Measurements from ENCODE around the gene TMEM150C.

Gene TMEM150C

DNA sequence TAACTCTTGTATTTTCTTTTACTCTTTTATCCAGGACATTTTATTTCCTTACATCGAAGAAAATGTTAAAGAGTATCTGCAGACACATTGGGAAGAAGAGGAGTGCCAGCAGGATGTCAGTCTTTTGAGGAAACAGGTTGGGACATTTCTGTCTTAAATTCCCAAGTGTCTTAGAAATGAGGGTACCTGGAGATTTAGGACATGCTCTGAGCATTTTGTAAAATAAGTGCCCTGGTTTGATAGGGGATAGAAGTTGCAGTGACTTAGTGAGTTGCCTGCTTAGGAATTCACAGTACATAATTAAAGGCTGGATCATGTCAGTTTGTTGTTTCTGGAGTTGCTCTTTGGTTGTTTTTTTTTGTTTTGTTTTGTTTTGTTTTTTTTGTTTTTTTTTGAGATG is 113.9 kb downstream of the TMEM150C start:
- Mint-ChIP-seq H3K9me3 (no peaks in the 10 kb centered on the region), H3K4me3 (no peak overlapping the region), H3K36me3 (peaks cover 74% of the 10 kb centered on the region), H3K27ac (peak overlapping the region; percentile 50), H3K4me1 (peaks cover 7% of the 10 kb centered on the region)
- ATAC-seq = no peak
- DNase-seq (ENCODE audit: low spot score in 2 of 2) = no peak

DNA sequence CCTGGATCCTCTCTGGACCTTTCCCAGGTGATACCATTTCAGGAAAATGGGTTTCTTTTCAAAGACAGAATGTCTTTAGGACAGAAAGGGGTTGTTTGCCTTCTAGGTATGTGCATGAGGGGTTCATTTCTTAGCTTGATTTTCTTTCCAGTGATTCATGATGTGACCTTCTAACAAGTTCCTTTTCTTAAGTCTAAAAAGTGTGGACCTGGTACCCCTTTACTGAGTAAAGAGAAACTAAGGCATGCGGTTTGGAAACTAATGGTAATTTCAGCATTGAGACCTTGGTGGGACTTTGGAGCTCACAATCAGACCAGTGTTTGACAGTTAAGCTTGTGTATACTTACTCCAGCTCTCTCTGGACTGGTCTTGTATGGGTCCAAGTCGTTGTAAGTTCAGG is 122.7 kb downstream of the TMEM150C start:
- ATAC-seq = no peak
- Mint-ChIP-seq H3K36me3 (peaks cover 66% of the 10 kb centered on the region), H3K9me3 (no peaks in the 10 kb centered on the region), H3K4me3 (no peak overlapping the region), H3K27ac (peak overlapping the region; percentile 37), H3K4me1 (peaks cover 56% of the 10 kb centered on the region)
- peak in 1 of 2 donors; percentile 17 for DNase-seq (ENCODE audit: low spot score in 2 of 2)

DNA sequence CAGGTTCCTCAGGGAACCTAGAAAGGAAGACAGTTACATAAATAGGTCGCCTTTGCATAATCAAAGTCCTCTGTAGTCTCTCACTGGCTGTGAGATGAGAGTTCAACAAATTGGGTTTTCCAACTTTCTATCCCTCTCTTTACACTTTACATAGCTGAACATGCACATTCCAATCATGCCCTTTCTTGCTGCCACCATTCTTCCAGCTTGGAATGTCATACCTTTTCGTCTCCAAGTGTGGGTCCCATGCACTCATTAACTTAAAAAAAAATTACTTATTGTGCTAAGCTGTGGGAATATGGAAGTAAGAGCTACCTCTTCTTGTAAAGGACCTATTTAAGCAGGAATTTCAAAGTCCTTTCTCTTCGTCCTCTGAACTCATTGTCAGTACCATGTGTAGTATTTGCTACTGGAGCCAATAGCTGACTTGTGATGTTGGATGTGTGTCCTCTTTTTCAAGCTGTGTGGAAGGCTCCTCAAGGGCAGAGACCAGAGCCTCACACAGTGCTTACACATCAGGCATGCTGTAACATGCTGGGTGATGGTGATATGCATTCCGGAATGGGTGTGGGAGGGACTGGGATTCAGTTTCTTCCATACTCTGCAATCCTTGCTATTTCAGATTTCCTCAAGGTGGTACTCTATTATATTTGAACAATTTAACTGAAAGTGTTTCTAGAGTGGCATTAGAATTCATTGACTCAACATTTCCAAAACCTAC is 124.3 kb downstream of the TMEM150C start:
- Mint-ChIP-seq H3K4me3 (no peak overlapping the region), H3K4me1 (peaks cover 70% of the 10 kb centered on the region), H3K36me3 (peaks cover 62% of the 10 kb centered on the region), H3K9me3 (no peaks in the 10 kb centered on the region), H3K27ac (peak overlapping the region; percentile 58)
- DNase-seq (ENCODE audit: low spot score in 2 of 2) (peak in 1 of 2 donors; percentile 30), ATAC-seq (no peak)

DNA sequence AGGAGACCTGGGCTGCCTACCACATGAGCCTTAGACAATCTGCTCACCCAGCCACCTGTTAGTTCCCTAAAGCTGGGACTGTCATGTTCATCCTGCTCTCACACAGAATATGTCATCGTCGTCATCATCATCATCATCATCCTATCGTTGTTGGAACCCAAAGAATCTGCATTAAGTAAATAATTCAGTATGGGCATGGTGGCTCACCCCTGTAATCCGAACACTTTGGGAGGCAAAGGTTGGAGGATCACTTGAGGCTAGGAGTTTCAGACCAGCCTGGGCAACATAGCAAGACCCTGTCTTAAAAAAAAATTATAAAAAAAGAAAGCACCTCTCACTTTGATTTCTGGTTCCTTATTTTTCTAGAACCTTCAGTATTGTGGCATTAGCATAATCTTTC is 125.0 kb downstream of the TMEM150C start:
- Mint-ChIP-seq H3K36me3 (peaks cover 63% of the 10 kb centered on the region), H3K9me3 (no peaks in the 10 kb centered on the region), H3K27ac (no peak overlapping the region), H3K4me1 (peaks cover 70% of the 10 kb centered on the region), H3K4me3 (no peak overlapping the region)
- peak in 1 of 2 donors; percentile 13 for DNase-seq (ENCODE audit: low spot score in 2 of 2)
- no peak for ATAC-seq

DNA sequence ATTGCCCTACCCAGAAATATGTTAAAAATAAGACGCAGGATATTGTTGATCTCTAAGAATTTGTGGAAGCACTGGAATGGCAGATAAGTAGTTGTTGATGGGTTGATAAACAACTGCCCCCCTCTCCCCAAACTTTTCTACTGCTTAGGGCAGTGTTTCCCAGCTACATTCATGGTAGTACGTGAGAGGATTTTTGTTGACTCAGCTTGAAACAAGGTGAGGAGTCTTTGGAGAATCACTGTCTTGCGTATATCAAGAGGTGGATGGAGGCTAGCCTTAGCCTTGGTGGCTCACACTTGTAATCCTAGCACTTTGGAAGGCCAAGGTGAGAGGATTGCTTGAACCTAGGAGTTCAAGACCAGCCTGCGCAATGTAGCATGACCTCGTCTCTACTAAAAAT is 125.7 kb downstream of the TMEM150C start:
- H3K36me3 Mint-ChIP-seq = peaks cover 68% of the 10 kb centered on the region
- no peak overlapping the region for H3K4me3 Mint-ChIP-seq
- no peaks in the 10 kb centered on the region for H3K9me3 Mint-ChIP-seq
- no peak overlapping the region for H3K27ac Mint-ChIP-seq
- ATAC-seq (no peak), DNase-seq (ENCODE audit: low spot score in 2 of 2) (peak in 1 of 2 donors; percentile 32)
- peaks cover 68% of the 10 kb centered on the region for H3K4me1 Mint-ChIP-seq

DNA sequence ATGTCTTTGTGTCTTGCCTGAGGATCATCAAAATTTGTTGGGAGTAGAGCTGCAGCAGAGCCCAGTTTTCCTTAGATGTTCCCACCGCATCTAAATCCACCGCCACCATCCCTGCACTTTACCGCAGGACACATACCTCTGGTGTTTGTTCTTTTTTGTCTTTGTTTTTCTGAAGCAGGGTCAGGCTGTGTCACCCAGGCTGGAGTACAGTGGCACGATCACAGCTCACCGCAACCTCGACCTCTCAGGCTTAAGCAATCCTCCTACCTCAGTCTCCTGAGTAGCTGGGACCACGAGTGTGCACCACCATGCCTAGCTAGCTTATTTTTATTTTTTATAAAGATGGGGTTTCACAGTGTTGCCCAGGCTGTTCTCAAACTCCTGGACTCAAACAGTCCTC is 126.8 kb downstream of the TMEM150C start:
- H3K4me1 Mint-ChIP-seq = peaks cover 60% of the 10 kb centered on the region
- H3K27ac Mint-ChIP-seq = peak overlapping the region; percentile 64
- ATAC-seq = no peak
- peaks cover 80% of the 10 kb centered on the region for H3K36me3 Mint-ChIP-seq
- no peaks in the 10 kb centered on the region for H3K9me3 Mint-ChIP-seq
- DNase-seq (ENCODE audit: low spot score in 2 of 2) = no peak
- H3K4me3 Mint-ChIP-seq = peak overlapping the region; percentile 97

DNA sequence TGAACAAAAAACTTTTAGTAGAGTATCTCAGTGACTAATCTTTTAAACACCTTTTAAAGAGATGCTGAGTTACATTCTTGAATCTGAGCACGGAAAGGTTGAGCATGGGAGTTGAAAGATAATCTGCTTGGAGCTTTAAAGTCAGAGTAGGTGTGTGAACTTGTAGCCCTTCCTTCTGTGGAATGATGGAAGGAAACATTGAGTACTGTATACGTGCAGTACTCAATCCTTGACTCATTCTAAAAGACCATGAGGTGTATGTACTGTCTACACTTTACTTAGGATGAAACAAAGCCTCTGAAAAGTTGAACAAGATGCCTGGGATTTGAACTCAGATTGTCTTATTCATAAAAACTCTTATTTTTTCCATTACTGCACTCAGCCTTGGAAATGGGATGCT is 128.0 kb downstream of the TMEM150C start:
- H3K4me3 Mint-ChIP-seq = peak overlapping the region; percentile 97
- no peaks in the 10 kb centered on the region for H3K9me3 Mint-ChIP-seq
- ATAC-seq (peak; percentile 42), DNase-seq (ENCODE audit: low spot score in 2 of 2) (no peak)
- H3K36me3 Mint-ChIP-seq = peaks cover 89% of the 10 kb centered on the region
- peak overlapping the region; percentile 80 for H3K27ac Mint-ChIP-seq
- peaks cover 53% of the 10 kb centered on the region for H3K4me1 Mint-ChIP-seq
